H1 (cell line): ENCODE measurements around the gene UMODL1. TPM values are rescaled to one million over a fixed set of nuclear protein-coding genes. Genes with fewer than 3 reads are reported as not detected.

Experiments used
- CTCF ChIA-PET: fragments of 300-600 bp; sonication (Branson Sonifier 250); formaldehyde crosslinking; loops from one replicate; lab custom pipeline; 2021; ENCODE audit not compliant: partially characterized antibody; lab: Charles Lee
- POLR2A ChIA-PET: fragments of 300-600 bp; sonication (Branson Sonifier 250); formaldehyde crosslinking; loops from one replicate; lab custom pipeline; 2021; ENCODE audit warnings: inconsistent platforms; ENCODE audit not compliant: partially characterized antibody; lab: Charles Lee
- DNase-seq, 2 experiments: peaks; one replicate each; pipeline versions ENCODE4 v3.0.0 to v3.0.0-alpha.2; 2010 to 2022; ENCODE audit warnings: low spot score in 2 of 2, low read depth in 1 of 2, mixed read lengths in 1 of 2
- FAIRE-seq: peaks from 2 replicates; lab custom pipeline; 2011; peaks lifted over from hg19 to GRCh38; lab: Jason Lieb, UNC
- H2AFZ ChIP-seq: 2 replicates; pipeline ENCODE4 v1.8.1; 2012; ENCODE audit warnings: low read length, inconsistent platforms
- H2AK5ac ChIP-seq: 2 replicates; pipeline ENCODE4 v1.6.1; 2013; ENCODE audit warnings: low read depth, low read length
- H2BK120ac ChIP-seq: replicated peaks from 2 replicates; pipeline ENCODE3; 2013; ENCODE audit warnings: low read depth, low read length, inconsistent platforms
- H2BK12ac ChIP-seq: 2 replicates; pipeline ENCODE4 v1.6.1; 2013; ENCODE audit warnings: low read depth, low read length
- H2BK15ac ChIP-seq: 2 replicates; pipeline ENCODE4 v1.6.1; 2013; ENCODE audit warnings: low read length
- H2BK20ac ChIP-seq: 2 replicates; pipeline ENCODE4 v1.6.1; 2013; ENCODE audit warnings: low read length
- H2BK5ac ChIP-seq: 2 replicates; pipeline ENCODE4 v1.6.1; 2013; ENCODE audit warnings: low read depth, low read length
- H3K14ac ChIP-seq: 2 replicates; pipeline ENCODE4 v1.6.1; 2013; ENCODE audit warnings: inconsistent platforms; ENCODE audit not compliant: insufficient read length
- H3K18ac ChIP-seq: 2 replicates; pipeline ENCODE4 v1.6.1; 2013; ENCODE audit warnings: low read length; ENCODE audit errors: extremely low read depth
- H3K23ac ChIP-seq: 2 replicates; pipeline ENCODE4 v1.6.1; 2013; ENCODE audit warnings: inconsistent platforms; ENCODE audit not compliant: insufficient read length
- H3K23me2 ChIP-seq: 2 replicates; pipeline ENCODE4 v1.6.1; 2013; ENCODE audit warnings: low read depth, low read length
- H3K27ac ChIP-seq: 2 replicates; pipeline ENCODE4 v1.6.1; 2011; ENCODE audit warnings: low read depth, low read length, inconsistent platforms
- H3K27me3 ChIP-seq, 4 experiments: replicated peaks in 1 of 4; 1 replicate in 1 of 4; 2 replicates in 3 of 4; pipeline versions ENCODE4 v1.6.1 to v1.8.1; 2011 to 2013; ENCODE audit warnings: low read length in 3 of 4, mild to moderate bottlenecking in 3 of 4, inconsistent platforms in 2 of 4, mixed read lengths in 2 of 4, moderate library complexity in 1 of 4; ENCODE audit not compliant: control insufficient read depth in 3 of 4, insufficient read depth in 3 of 4; ENCODE audit errors: extremely low read depth in 1 of 4
- H3K36me3 ChIP-seq, 4 experiments: 2 replicates each; pipeline versions ENCODE4 v1.6.1 to v1.8.1; 2011 to 2013; ENCODE audit warnings: mild to moderate bottlenecking in 4 of 4, low read length in 3 of 4, moderate library complexity in 2 of 4, control low read depth in 1 of 4, inconsistent platforms in 1 of 4; ENCODE audit not compliant: insufficient read depth in 4 of 4, control insufficient read depth in 2 of 4
- H3K4ac ChIP-seq: replicated peaks from 2 replicates; pipeline ENCODE3; 2013; ENCODE audit warnings: low read length, low read depth, mixed read lengths, inconsistent platforms; ENCODE audit not compliant: insufficient read length
- H3K4me1 ChIP-seq, 4 experiments: replicated peaks in 1 of 4; 1 replicate in 1 of 4; 2 replicates in 3 of 4; pipeline versions ENCODE4 v1.6.1 to v1.8.1; 2011 to 2013; ENCODE audit warnings: low read length in 3 of 4, inconsistent platforms in 2 of 4, mixed read lengths in 1 of 4; ENCODE audit not compliant: insufficient read depth in 4 of 4, control insufficient read depth in 3 of 4
- H3K4me2 ChIP-seq, 2 experiments: 2 replicates each; pipeline versions ENCODE4 v1.6.1 to v1.8.1; 2011 to 2013; ENCODE audit warnings: low read depth in 2 of 2, low read length in 2 of 2, control low read depth in 1 of 2, inconsistent platforms in 1 of 2, mild to moderate bottlenecking in 1 of 2; ENCODE audit not compliant: insufficient read depth in 1 of 2
- H3K4me3 ChIP-seq, 4 experiments: fragments of 200-600, 300-600 bp in 1 of 4; sonication (generic), shearing (Covaris generic), sonication (Bioruptor Twin) in 1 of 4; 2 replicates each; pipeline versions ENCODE4 v1.5.1 to v1.8.1; 2011 to 2016; ENCODE audit warnings: low read length in 4 of 4, low read depth in 3 of 4, control low read depth in 2 of 4, inconsistent platforms in 2 of 4, mild to moderate bottlenecking in 2 of 4, mixed read lengths in 1 of 4, moderate library complexity in 1 of 4; ENCODE audit not compliant: insufficient read depth in 2 of 4; ENCODE audit errors: extremely low read depth in 1 of 4
- H3K56ac ChIP-seq: replicated peaks from 2 replicates; pipeline ENCODE3; 2013; ENCODE audit warnings: low read depth, mild to moderate bottlenecking, mixed read lengths, low read length, inconsistent platforms; ENCODE audit not compliant: insufficient read length
- H3K79me1 ChIP-seq: 2 replicates; pipeline ENCODE4 v1.6.1; 2013; ENCODE audit warnings: low read depth, low read length, control low read depth
- H3K79me2 ChIP-seq, 2 experiments: 2 replicates each; pipeline versions ENCODE4 v1.6.1 to v1.8.1; 2012 to 2013; ENCODE audit warnings: low read length in 2 of 2, mild to moderate bottlenecking in 2 of 2, inconsistent platforms in 1 of 2; ENCODE audit not compliant: insufficient read depth in 2 of 2, control insufficient read depth in 1 of 2
- H3K9ac ChIP-seq, 4 experiments: replicated peaks in 1 of 4; 1 replicate in 1 of 4; 2 replicates in 3 of 4; pipeline versions ENCODE4 v1.6.1 to v1.8.1; 2011 to 2013; ENCODE audit warnings: low read depth in 3 of 4, low read length in 3 of 4, control low read depth in 2 of 4, mild to moderate bottlenecking in 2 of 4, moderate library complexity in 2 of 4, inconsistent platforms in 1 of 4; ENCODE audit errors: extremely low read depth in 1 of 4
- H3K9me3 ChIP-seq, 2 experiments: 2 replicates each; pipeline versions ENCODE4 v1.6.1 to v1.8.1; 2012 to 2013; ENCODE audit warnings: mild to moderate bottlenecking in 2 of 2, moderate library complexity in 2 of 2, control low read depth in 1 of 2, inconsistent platforms in 1 of 2, low read depth in 1 of 2, low read length in 1 of 2, mixed read lengths in 1 of 2; ENCODE audit not compliant: insufficient read depth in 2 of 2
- H4K20me1 ChIP-seq, 2 experiments: replicated peaks in 1 of 2; 2 replicates each; pipeline versions ENCODE3 to v1.8.1; 2011 to 2013; ENCODE audit warnings: inconsistent platforms in 2 of 2, low read length in 2 of 2, mild to moderate bottlenecking in 1 of 2; ENCODE audit not compliant: insufficient read depth in 2 of 2, control insufficient read depth in 1 of 2
- H4K5ac ChIP-seq: 2 replicates; pipeline ENCODE4 v1.6.1; 2013; ENCODE audit warnings: low read length, low read depth, mixed read lengths, inconsistent platforms; ENCODE audit not compliant: insufficient read length
- H4K8ac ChIP-seq: 2 replicates; pipeline ENCODE4 v1.8.0; 2013; ENCODE audit warnings: mild to moderate bottlenecking, moderate library complexity, low read length, inconsistent platforms; ENCODE audit not compliant: insufficient read depth; ENCODE audit errors: extremely low read depth
- H4K91ac ChIP-seq: replicated peaks from 2 replicates; pipeline ENCODE3; 2013; ENCODE audit warnings: low read length, mixed read lengths, inconsistent platforms; ENCODE audit not compliant: insufficient read length
- CBX5 ChIP-seq: fragments of 300-800, 300-1000 bp; sonication (generic); IDR thresholded peaks from 2 replicates; pipeline ENCODE4 v1.7.1; 2016; ENCODE audit warnings: antibody characterized with exemption, low read length, low read depth
- GABPA ChIP-seq: IDR thresholded peaks from 2 replicates; pipeline ENCODE4 v1.6.1; 2011; ENCODE audit warnings: mild to moderate bottlenecking, low read length, moderate library complexity, borderline replicate concordance; ENCODE audit not compliant: insufficient read depth
- NANOG ChIP-seq: IDR thresholded peaks from 2 replicates; pipeline ENCODE4 v1.6.1; 2011; ENCODE audit warnings: low read length, low read depth, mild to moderate bottlenecking, inconsistent platforms; ENCODE audit not compliant: insufficient read depth, poor library complexity, severe bottlenecking
- POLR2A ChIP-seq, 2 experiments: IDR thresholded peaks; 1 replicate in 1 of 2; 2 replicates in 1 of 2; pipeline ENCODE4 v1.6.1; 2011; ENCODE audit warnings: low read depth in 2 of 2, low read length in 2 of 2, mild to moderate bottlenecking in 2 of 2; ENCODE audit errors: control extremely low read depth in 1 of 2
- RBBP5 ChIP-seq: IDR thresholded peaks from 2 replicates; pipeline ENCODE4 v1.7.1; 2012; ENCODE audit warnings: low read depth, mild to moderate bottlenecking, inconsistent platforms, low read length, moderate library complexity, borderline replicate concordance
- RXRA ChIP-seq: IDR thresholded peaks from 2 replicates; pipeline ENCODE4 v1.6.1; 2011; ENCODE audit warnings: low read depth, mild to moderate bottlenecking, low read length, moderate library complexity; ENCODE audit not compliant: insufficient read depth
- TCF12 ChIP-seq: IDR thresholded peaks from 2 replicates; pipeline ENCODE4 v1.6.1; 2011; ENCODE audit warnings: low read depth, mild to moderate bottlenecking, low read length
- WGBS, 2 experiments: shearing (Covaris generic) in 1 of 2; methylation state at CpG; one replicate each; pipeline versions ENCODE4 v1.1.6 to v1.1.7; 2013 to 2015; ENCODE audit warnings: low lambda C conversion rate in 2 of 2, mixed read lengths in 2 of 2, inconsistent platforms in 1 of 2, low coverage in 1 of 2, missing lambda C conversion rate in 1 of 2; ENCODE audit not compliant: insufficient replicate concordance in 2 of 2, insufficient coverage in 1 of 2, insufficient read length in 1 of 2; ENCODE audit errors: extremely low coverage in 1 of 2, missing lambda C conversion rate in 1 of 2; 5-methylcytosine and 5-hydroxymethylcytosine counted together
- polyA plus RNA-seq, 7 experiments: library from polyadenylated mRNA; depleted of rRNA in 3 of 7; stranded (reverse) in 5 of 7; unstranded in 2 of 7; fragments of >200 nt in 5 of 7; fragments of 200-250 nt in 2 of 7; gene quantifications; 1 replicate in 5 of 7; 2 replicates in 1 of 7; 4 replicates in 1 of 7; pipeline versions ENCODE4 v1.2.1 to v1.2.3, GENCODE V29; 2011 to 2013; ENCODE audit warnings: missing spikeins in 2 of 7, mixed read lengths in 2 of 7
- total RNA-seq: library from RNA; stranded (reverse); fragmentation: NEBNext Ultra II Directional; extraction: Animal tissue kit (Norgen Biotek cat#: 25700); gene quantifications from 2 replicates; pipeline ENCODE4 v1.2.1, GENCODE V29; 2021
- TF ChIP-seq, protein P1 (sequence below): IDR thresholded peaks from 2 replicates; pipeline ENCODE4 v1.6.1; 2012; ENCODE audit warnings: low read length, inconsistent platforms

The UMODL1 gene
- total and polyA plus RNA-seq, 2 of the 8 experiments (the other 6 are each of a cell fraction or from before 2014, with no cell fraction given): not detected

DNA sequence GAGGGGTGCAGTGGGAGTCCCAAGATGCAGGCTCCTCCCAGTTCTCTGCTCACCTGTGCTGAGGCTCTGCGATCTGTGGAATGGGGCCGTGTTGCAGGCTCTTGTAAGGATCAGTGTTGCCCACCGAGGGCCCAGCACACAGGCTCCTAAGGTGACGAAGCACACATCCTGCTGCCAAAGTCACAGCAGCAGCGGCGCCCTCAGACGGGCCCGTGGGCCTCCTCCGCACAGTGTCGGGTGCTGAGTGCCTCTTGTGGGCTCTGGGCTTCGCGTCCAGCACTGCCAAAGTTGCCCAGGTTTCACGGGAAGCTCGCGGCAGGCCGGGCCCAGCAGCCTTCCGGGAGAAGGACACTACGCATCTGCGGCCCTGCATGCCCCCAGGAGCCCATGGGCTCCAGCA lies 75.7 kb downstream of the UMODL1 start:
- Histone ChIP-seq H3K4me2 (no peak overlapping the region), H3K79me2 (no peaks in the 10 kb centered on the region), H3K56ac (no peak overlapping the region), H2AFZ (no peak overlapping the region), H3K4ac (no peak overlapping the region), H4K91ac (no peak overlapping the region), H2BK15ac (no peak overlapping the region), H3K4me1 (no peaks in the 10 kb centered on the region), H2BK5ac (no peak overlapping the region), H4K5ac (no peak overlapping the region), H3K23me2 (peaks cover 6% of the 10 kb centered on the region; the same call in 1 of the 2 replicates), H3K27me3 (no peaks in the 10 kb centered on the region; a peak in 1 of 7 replicates), H2BK12ac (no peak overlapping the region), H3K4me3 (no peak overlapping the region), H2BK20ac (no peak overlapping the region), H3K27ac (no peak overlapping the region), H3K23ac (no peak overlapping the region), H4K8ac (no peak overlapping the region), H4K20me1 (peaks cover 0 to 2% of the 10 kb centered on the region in 2 experiments), H3K9me3 (no peaks in the 10 kb centered on the region), H3K9ac (no peak overlapping the region), H3K36me3 (no peaks in the 10 kb centered on the region), H3K14ac (no peak overlapping the region), H2BK120ac (no peak overlapping the region), H3K18ac (no peak overlapping the region), H2AK5ac (no peak overlapping the region), H3K79me1 (no peaks in the 10 kb centered on the region)
- FAIRE-seq (no peak), DNase-seq (no peak)
- 85% methylated on average over 19 of the region's 19 CpGs; no CpG with 5 or more reads in 1 of the 2 experiments for WGBS, 2 experiments
- CTCF ChIA-PET: interaction anchor here (0.7 to 3.5 kb wide), 17 partner anchors 9 to 507 kb away, joined by 3 to 20 read pairs (median 4); no protein-coding TSS in a partner anchor
- POLR2A ChIA-PET: no interaction called here
- TF ChIP-seq NANOG (no peak), RBBP5 (no peak), CBX5 (no peak), RXRA (no peak), TCF12 (no peak), POLR2A (IDR thresholded peaks at IDR 0.05; ENCODE audit: control extremely low read depth in 1 of 2, low read depth in 2 of 2, low read length in 2 of 2) (no peak), GABPA (no peak)
- TF ChIP-seq, protein P1, sequence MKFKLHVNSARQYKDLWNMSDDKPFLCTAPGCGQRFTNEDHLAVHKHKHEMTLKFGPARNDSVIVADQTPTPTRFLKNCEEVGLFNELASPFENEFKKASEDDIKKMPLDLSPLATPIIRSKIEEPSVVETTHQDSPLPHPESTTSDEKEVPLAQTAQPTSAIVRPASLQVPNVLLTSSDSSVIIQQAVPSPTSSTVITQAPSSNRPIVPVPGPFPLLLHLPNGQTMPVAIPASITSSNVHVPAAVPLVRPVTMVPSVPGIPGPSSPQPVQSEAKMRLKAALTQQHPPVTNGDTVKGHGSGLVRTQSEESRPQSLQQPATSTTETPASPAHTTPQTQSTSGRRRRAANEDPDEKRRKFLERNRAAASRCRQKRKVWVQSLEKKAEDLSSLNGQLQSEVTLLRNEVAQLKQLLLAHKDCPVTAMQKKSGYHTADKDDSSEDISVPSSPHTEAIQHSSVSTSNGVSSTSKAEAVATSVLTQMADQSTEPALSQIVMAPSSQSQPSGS: no peak
